Breast epithelium (tissue), 4 donors: Measurements from ENCODE around the gene DNPEP. TPM values are rescaled to one million over a fixed set of nuclear protein-coding genes. Genes with fewer than 3 reads are reported as not detected.

Source experiments
- DNase-seq, 2 donors: peaks; one replicate each; pipeline ENCODE4 v3.0.0-alpha.2; 2019; ENCODE audit warnings: low spot score in 2 of 2
- H3K27ac ChIP-seq, 2 donors: fragments of 200-600 bp; sonication (generic) in 1 of 2; one replicate each; pipeline ENCODE4 v1.5.1; 2016 to 2019; ENCODE audit warnings: mild to moderate bottlenecking in 1 of 2
- H3K27me3 ChIP-seq, 2 donors: fragments of 200-600 bp; sonication (generic) in 1 of 2; one replicate each; pipeline versions ENCODE4 v1.5.1 to v1.6.0; 2017 to 2019; ENCODE audit warnings: control low read depth in 1 of 2, mild to moderate bottlenecking in 1 of 2
- H3K36me3 ChIP-seq: fragments of 200-600 bp; one replicate; pipeline ENCODE4 v1.5.1; 2019
- H3K4me1 ChIP-seq, 2 donors: fragments of 200-600 bp; sonication (generic); one replicate each; pipeline ENCODE4 v1.5.1; 2016 to 2019; ENCODE audit warnings: control low read depth in 1 of 2
- H3K4me3 ChIP-seq, 3 donors: fragments of 200-600 bp; sonication (generic); 1 replicate in 2 of 3; 2 replicates in 1 of 3; pipeline ENCODE4 v1.5.1; 2016 to 2019; ENCODE audit warnings: mild to moderate bottlenecking in 3 of 3, moderate library complexity in 2 of 3
- H3K9me3 ChIP-seq, 2 donors: fragments of 200-600 bp; sonication (generic) in 1 of 2; one replicate each; pipeline ENCODE4 v1.5.1; 2016 to 2019; ENCODE audit warnings: control low read depth in 1 of 2
- POLR2A ChIP-seq: fragments of 450-650 bp; IDR thresholded peaks from one replicate; pipeline ENCODE4 v1.6.1; 2016; ENCODE audit warnings: antibody characterized with exemption, mild to moderate bottlenecking, moderate library complexity
- POLR2AphosphoS5 ChIP-seq, 3 donors: sonication (generic); formaldehyde crosslinking; IDR thresholded peaks; one replicate each; pipeline ENCODE4 v1.6.1; 2017; ENCODE audit warnings: antibody characterized with exemption in 3 of 3
- intact Hi-C: fragments of 100-400 bp; cut with DNase I; formaldehyde crosslinking; loops from one replicate; pipeline ENCODE4 v1.15.1; 2023; ENCODE audit warnings: low total_unique reads
- total RNA-seq, 3 donors: library from RNA; depleted of rRNA; stranded (reverse); fragments of >200 nt; gene quantifications; one replicate each; pipeline ENCODE4 v1.1.0, GENCODE V29; 2016
- TF ChIP-seq, protein P1 (sequence below), 3 donors: fragments of 450-650 bp; IDR thresholded peaks; one replicate each; pipeline ENCODE4 v1.5.1; 2016 to 2017; ENCODE audit warnings: antibody characterized with exemption in 3 of 3, mild to moderate bottlenecking in 3 of 3, moderate library complexity in 3 of 3

The DNPEP gene
- total RNA-seq, 3 donors from 2014 or later: 49.8 to 81.9 (median 79.0) TPM

DNA sequence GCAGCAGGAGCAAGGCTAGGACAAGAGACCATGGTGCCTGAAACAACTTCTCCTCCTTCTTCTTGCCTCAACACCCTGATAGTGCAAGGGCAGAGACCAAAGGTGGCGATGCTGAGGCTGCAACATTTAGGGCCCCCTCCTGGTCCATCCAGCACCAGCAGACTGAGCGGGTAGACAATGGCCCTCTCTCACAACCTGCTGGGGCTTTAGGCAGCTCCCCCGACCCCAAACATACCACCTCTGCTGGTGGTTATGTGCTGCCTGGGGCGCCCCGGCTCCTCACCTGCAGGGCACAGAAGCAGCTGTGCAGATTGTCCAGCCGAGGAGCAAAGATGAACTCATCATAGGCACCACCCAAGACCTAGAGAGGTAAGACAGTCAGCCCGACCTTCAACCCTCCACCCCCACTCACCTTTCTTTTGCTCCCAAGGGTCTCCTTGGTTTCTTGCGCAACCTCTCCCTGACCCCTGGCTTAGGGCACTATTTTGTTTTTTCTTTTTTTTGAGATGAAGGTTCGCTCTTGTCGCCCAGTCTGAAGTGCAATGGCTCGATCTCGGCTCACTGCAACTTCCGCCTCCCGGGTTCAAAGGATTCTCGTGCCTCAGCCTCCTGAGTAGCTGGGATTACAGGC is 3.5 kb downstream of the DNPEP start:
- peaks cover 0 to 6% of the 10 kb centered on the region in 2 donors for H3K4me1 ChIP-seq
- H3K27me3 ChIP-seq: no peaks in the 10 kb centered on the region
- TF ChIP-seq POLR2A: no peak
- no peak for TF ChIP-seq POLR2AphosphoS5 (IDR thresholded peaks at IDR 0.05)
- TF ChIP-seq, protein P1, sequence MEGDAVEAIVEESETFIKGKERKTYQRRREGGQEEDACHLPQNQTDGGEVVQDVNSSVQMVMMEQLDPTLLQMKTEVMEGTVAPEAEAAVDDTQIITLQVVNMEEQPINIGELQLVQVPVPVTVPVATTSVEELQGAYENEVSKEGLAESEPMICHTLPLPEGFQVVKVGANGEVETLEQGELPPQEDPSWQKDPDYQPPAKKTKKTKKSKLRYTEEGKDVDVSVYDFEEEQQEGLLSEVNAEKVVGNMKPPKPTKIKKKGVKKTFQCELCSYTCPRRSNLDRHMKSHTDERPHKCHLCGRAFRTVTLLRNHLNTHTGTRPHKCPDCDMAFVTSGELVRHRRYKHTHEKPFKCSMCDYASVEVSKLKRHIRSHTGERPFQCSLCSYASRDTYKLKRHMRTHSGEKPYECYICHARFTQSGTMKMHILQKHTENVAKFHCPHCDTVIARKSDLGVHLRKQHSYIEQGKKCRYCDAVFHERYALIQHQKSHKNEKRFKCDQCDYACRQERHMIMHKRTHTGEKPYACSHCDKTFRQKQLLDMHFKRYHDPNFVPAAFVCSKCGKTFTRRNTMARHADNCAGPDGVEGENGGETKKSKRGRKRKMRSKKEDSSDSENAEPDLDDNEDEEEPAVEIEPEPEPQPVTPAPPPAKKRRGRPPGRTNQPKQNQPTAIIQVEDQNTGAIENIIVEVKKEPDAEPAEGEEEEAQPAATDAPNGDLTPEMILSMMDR (IDR thresholded peaks at IDR 0.05): no peak
- H3K4me3 ChIP-seq: no peak overlapping the region
- no peak for DNase-seq
- H3K9me3 ChIP-seq: no peaks in the 10 kb centered on the region
- H3K27ac ChIP-seq: no peak overlapping the region
- intact Hi-C loops: no loop called here
- no peaks in the 10 kb centered on the region for H3K36me3 ChIP-seq

DNA sequence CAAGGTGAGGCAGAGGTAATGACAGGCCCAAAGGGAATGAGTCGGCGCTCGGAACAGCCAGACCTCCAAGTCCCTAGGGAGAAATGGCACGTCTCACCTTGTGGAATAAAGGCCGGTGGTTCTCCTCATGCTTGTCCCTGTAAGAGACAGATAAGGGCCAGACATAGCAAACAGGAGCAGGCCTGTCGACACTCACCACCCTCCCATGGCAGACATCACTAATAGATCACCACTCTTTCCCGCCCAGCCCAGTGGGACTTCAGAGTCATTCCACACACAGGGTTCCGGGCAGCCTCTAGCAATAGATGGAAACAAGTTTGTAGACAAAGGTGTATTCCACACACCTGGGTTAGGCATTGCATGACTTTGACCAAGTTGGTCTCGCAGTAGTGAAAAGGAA is 6.3 kb downstream of the DNPEP start:
- H3K4me3 ChIP-seq: no peak overlapping the region
- H3K4me1 ChIP-seq: peaks cover 0 to 1% of the 10 kb centered on the region in 2 donors
- no peaks in the 10 kb centered on the region for H3K27me3 ChIP-seq
- no peak overlapping the region for H3K27ac ChIP-seq
- intact Hi-C loops: no loop called here
- DNase-seq: no peak
- TF ChIP-seq, protein P1 (IDR thresholded peaks at IDR 0.05): no peak
- no peak for TF ChIP-seq POLR2AphosphoS5 (IDR thresholded peaks at IDR 0.05)
- TF ChIP-seq POLR2A: no peak
- H3K9me3 ChIP-seq: no peaks in the 10 kb centered on the region
- no peaks in the 10 kb centered on the region for H3K36me3 ChIP-seq

DNA sequence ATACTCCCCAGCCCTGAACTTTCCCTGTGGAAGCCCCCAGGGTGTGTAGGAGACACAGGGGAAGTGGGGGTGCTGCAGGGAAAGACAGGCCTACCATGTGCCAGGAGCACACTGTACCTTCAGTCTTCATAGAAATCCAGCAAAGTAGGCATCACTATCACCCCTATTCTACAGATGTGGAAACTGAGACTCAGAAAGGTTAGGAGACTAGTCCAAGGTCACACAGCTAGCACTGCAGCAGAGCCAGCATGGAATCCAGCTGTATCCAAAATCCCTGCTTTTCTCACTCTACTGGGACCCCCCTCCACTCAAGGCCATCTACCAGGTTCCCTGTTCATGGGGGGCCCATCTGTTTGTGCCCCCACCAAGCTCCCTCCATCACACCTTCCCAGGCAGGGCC is 6.8 kb downstream of the DNPEP start:
- Histone ChIP-seq H3K27me3 (no peaks in the 10 kb centered on the region), H3K9me3 (no peaks in the 10 kb centered on the region), H3K4me3 (no peak overlapping the region), H3K4me1 (no peaks in the 10 kb centered on the region), H3K36me3 (no peaks in the 10 kb centered on the region), H3K27ac (no peak overlapping the region)
- intact Hi-C loops: no loop called here
- no peak for DNase-seq
- TF ChIP-seq, protein P1 (IDR thresholded peaks at IDR 0.05): no peak
- TF ChIP-seq POLR2A: no peak
- TF ChIP-seq POLR2AphosphoS5 (IDR thresholded peaks at IDR 0.05): no peak

DNA sequence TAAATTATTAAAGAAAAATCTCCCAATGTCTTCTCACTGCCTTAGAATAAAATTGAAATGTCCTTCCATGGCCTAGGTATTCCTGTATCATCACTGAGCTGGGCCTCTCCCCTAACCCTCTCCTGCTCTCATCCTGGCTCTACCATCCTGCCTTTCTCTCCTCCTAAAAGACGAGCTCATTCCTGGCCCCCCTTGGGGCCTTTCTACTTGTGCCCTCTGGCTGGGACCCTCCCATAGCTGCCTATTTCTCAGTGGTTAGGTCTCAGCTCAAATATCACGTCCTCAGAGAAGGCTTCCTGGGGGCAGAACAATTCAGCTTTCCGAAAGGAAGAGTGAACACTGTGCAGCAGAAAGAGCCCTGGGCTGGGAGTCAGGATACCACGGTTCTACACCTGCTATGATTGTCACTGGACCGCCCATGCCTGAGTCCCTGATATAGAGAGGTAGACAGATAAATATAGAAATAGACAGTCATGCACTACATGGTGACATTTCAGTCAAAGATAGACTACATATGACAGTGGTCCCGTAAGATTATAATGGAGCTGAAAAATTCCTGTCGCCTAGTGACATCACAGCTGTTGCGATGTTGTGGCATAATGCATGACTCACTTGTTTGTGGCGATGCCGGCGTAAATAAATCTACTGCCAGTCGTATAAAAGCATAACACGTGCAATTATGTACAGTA is 9.4 kb downstream of the DNPEP start:
- Histone ChIP-seq H3K9me3 (no peaks in the 10 kb centered on the region), H3K36me3 (no peaks in the 10 kb centered on the region), H3K4me1 (no peaks in the 10 kb centered on the region), H3K27me3 (no peaks in the 10 kb centered on the region), H3K4me3 (no peak overlapping the region), H3K27ac (no peak overlapping the region)
- intact Hi-C loops: no loop called here
- no peak for DNase-seq
- TF ChIP-seq POLR2AphosphoS5 (IDR thresholded peaks at IDR 0.05) (no peak), POLR2A (no peak)
- TF ChIP-seq, protein P1 (IDR thresholded peaks at IDR 0.05): no peak

DNA sequence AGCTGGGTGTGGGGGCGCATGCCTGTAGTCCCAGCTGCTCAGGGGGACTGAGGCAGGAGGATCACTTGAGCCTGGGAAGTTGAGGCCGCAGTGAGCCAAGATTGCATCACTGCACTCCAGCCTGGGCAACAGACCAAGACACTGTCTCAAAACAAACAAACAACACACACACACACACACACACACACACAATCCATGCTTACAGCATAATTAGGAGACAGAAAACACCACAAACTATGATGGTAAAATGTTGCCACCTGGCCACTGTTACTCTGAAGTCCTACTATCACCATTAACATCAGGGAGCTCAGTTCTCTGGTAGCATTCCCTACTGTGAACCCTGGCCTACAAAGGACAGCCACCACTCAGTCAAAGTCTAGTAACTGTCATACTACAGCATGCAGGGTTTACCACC is 18.3 kb downstream of the DNPEP start:
- no peaks in the 10 kb centered on the region for H3K4me1 ChIP-seq
- DNase-seq: peak; percentile 60 to 77
- H3K27ac ChIP-seq: peak overlapping the region; percentile 81 to 91
- H3K36me3 ChIP-seq: no peaks in the 10 kb centered on the region
- H3K4me3 ChIP-seq: peak overlapping the region in 1 of 3 donors; percentile 56
- intact Hi-C loops: no loop called here
- no peaks in the 10 kb centered on the region for H3K27me3 ChIP-seq
- H3K9me3 ChIP-seq: no peaks in the 10 kb centered on the region
- no peak for TF ChIP-seq POLR2A
- no peak for TF ChIP-seq POLR2AphosphoS5 (IDR thresholded peaks at IDR 0.05)
- TF ChIP-seq, protein P1 (IDR thresholded peaks at IDR 0.05): no peak
